ENCODE results near the gene RRP1B.

RRP1B gene

DNA sequence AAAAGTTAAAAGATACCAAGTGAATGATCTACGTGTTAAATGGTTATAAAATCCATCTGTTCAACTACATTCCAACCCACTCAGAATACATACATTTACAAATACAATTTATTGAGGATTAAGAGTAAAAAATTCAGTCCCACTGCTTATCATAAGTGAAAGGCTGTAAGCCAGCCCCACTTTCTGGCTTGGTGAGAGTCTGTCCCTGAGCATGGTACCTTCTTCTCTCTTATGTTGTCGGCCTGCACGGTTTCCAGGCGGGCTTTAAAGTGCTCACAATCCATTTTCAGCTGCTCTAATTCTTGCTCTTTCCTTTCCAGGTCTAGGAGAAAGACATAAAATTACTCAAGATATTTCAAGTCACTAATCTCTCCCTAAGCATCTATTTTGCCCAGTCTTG, 15.3 kb upstream of the RRP1B start:
- DNase-seq (ENCODE audit: extremely low read depth, insufficient read length), result no peak
- Histone ChIP-seq H3K4me3 (replicated peaks; ENCODE audit: low read depth, low read length) (no peak overlapping the region), H3K27me3 (replicated peaks; ENCODE audit: control insufficient read depth, insufficient read depth, low read length) (no peaks in the 10 kb centered on the region), H3K36me3 (ENCODE audit: control insufficient read depth, insufficient read depth, low read length) (no peaks in the 10 kb centered on the region)
- TF ChIP-seq, protein P1, sequence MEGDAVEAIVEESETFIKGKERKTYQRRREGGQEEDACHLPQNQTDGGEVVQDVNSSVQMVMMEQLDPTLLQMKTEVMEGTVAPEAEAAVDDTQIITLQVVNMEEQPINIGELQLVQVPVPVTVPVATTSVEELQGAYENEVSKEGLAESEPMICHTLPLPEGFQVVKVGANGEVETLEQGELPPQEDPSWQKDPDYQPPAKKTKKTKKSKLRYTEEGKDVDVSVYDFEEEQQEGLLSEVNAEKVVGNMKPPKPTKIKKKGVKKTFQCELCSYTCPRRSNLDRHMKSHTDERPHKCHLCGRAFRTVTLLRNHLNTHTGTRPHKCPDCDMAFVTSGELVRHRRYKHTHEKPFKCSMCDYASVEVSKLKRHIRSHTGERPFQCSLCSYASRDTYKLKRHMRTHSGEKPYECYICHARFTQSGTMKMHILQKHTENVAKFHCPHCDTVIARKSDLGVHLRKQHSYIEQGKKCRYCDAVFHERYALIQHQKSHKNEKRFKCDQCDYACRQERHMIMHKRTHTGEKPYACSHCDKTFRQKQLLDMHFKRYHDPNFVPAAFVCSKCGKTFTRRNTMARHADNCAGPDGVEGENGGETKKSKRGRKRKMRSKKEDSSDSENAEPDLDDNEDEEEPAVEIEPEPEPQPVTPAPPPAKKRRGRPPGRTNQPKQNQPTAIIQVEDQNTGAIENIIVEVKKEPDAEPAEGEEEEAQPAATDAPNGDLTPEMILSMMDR (IDR thresholded peaks at IDR 0.05; ENCODE audit: insufficient read depth, low read length, poor library complexity, severe bottlenecking), result no peak

DNA sequence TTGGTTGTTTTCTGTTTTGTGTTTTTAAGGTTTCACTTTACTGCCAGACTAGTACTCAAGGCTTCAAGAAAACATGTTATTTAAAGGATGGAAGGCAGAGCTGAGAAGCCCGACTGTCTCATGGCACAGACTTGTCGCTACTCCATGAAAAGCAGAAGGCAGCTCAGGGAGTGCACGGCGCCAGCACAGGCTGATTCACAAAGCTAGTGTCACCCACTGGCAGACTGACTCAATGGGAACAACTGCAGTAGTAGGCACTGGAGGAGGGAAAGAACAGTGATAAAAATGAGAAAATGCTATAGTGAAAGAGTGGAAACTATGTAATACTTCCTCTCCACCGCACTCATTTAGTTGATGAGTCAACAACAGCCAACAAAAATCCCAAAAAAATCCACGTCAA, 14.8 kb upstream of the RRP1B start:
- TF ChIP-seq, protein P1 (IDR thresholded peaks at IDR 0.05; ENCODE audit: insufficient read depth, low read length, poor library complexity, severe bottlenecking), result no peak
- H3K4me3 ChIP-seq (replicated peaks; ENCODE audit: low read depth, low read length), result no peak overlapping the region
- H3K36me3 ChIP-seq (ENCODE audit: control insufficient read depth, insufficient read depth, low read length), result no peaks in the 10 kb centered on the region
- DNase-seq (ENCODE audit: extremely low read depth, insufficient read length), result no peak
- no peaks in the 10 kb centered on the region for H3K27me3 ChIP-seq (replicated peaks; ENCODE audit: control insufficient read depth, insufficient read depth, low read length)

DNA sequence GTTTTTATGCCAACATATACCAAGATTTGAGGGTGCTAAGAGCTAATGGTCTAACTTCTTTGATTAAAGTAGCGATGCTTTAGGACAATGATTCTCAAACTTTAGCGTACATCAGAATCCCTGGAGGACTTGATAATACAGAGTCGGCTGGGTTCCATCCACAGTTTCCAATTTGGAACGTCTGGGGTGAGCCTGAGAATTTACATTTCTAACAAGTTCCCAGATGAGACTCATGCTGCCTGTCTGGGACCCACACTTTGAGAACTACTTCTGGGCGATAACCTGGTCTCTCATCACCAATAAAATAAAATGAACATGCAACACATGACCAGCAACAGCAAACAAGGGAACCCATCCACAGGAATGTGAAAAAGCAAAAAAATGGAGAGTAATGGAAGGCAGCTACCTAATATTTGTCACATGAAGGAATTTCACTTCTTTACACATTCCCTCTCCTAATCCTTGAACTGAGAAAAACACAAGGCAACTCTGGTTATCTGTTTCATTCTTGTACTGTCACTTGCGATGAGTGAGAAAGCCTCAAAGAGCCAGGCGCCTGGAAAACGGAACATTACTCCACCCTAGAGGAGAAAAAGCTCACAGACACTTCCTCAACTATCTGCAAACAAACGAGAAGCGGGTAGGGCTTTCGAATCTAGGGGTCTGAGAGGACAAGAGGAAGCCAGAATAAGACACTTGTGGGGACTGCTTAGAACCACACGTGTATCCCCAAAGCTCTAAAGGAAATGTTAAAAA, 14.0 kb upstream of the RRP1B start:
- DNase-seq (ENCODE audit: extremely low read depth, insufficient read length), result peak; percentile 22
- Histone ChIP-seq H3K27me3 (replicated peaks; ENCODE audit: control insufficient read depth, insufficient read depth, low read length) (no peaks in the 10 kb centered on the region), H3K4me3 (replicated peaks; ENCODE audit: low read depth, low read length) (no peak overlapping the region), H3K36me3 (ENCODE audit: control insufficient read depth, insufficient read depth, low read length) (no peaks in the 10 kb centered on the region)
- TF ChIP-seq, protein P1 (IDR thresholded peaks at IDR 0.05; ENCODE audit: insufficient read depth, low read length, poor library complexity, severe bottlenecking), result peak; percentile 57

DNA sequence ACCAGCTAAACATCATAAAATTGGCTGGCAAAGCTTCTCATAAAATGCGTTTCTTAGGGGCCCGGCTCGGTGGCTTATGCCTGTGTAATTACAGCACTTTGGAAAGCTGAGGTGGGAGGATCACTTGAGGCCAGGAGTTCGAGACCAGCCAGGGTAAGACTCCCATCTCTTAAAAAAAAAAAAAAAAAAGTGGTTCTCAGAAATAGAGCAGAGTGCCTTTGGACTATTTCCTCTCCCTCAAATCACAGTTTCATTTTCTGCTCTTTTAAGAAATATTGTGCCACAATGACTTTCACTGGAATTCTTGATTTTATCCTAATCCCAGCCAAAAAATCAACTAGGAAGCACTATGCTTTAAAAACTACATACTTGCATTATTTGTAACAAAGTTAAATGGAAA, 13.4 kb upstream of the RRP1B start:
- H3K27me3 ChIP-seq (replicated peaks; ENCODE audit: control insufficient read depth, insufficient read depth, low read length), result no peaks in the 10 kb centered on the region
- DNase-seq (ENCODE audit: extremely low read depth, insufficient read length), result no peak
- no peak overlapping the region for H3K4me3 ChIP-seq (replicated peaks; ENCODE audit: low read depth, low read length)
- no peaks in the 10 kb centered on the region for H3K36me3 ChIP-seq (ENCODE audit: control insufficient read depth, insufficient read depth, low read length)
- TF ChIP-seq, protein P1 (IDR thresholded peaks at IDR 0.05; ENCODE audit: insufficient read depth, low read length, poor library complexity, severe bottlenecking), result no peak

DNA sequence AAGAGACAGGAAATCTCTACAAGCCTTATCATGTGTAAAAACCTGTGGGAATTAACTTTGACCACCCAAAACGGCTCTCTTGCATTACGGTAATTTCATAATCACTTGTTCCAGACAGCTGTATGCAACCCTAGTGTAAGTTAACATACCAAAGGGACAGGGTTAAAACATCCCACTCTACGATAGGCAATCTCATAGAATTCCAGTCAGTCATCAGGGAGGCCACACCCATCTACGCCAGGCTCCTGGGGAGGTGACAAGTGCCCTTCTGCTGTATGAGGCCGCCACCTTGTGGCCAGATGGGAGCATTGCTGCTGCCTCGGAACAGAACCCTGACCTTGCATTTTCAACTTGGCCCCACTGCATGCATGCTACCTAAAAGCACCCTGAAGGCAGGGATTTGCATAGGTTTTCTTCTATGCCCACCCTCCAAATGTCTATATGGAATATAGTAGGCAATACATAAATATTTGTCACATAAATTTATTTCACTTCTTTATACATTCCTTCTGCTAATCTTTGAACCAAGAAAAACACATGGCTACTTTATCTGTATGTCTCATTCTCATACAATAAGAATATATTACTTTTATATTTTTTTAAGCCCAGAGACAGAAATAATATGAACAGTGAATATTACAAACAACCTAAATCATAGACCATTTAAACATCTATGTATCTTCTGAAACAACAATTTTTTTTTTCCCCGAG, 12.7 kb upstream of the RRP1B start:
- no peak overlapping the region for H3K4me3 ChIP-seq (replicated peaks; ENCODE audit: low read depth, low read length)
- H3K27me3 ChIP-seq (replicated peaks; ENCODE audit: control insufficient read depth, insufficient read depth, low read length), result no peaks in the 10 kb centered on the region
- TF ChIP-seq, protein P1 (IDR thresholded peaks at IDR 0.05; ENCODE audit: insufficient read depth, low read length, poor library complexity, severe bottlenecking), result peak; percentile 97
- DNase-seq (ENCODE audit: extremely low read depth, insufficient read length), result peak; percentile 55
- no peaks in the 10 kb centered on the region for H3K36me3 ChIP-seq (ENCODE audit: control insufficient read depth, insufficient read depth, low read length)

All from GM06990 (cell line).